ENCODE measurements around the gene CEP162. TPM values are rescaled to one million over a fixed set of nuclear protein-coding genes. Genes with fewer than 3 reads are reported as not detected.

Gene CEP162
- total RNA-seq, 2 donors from 2014 or later: 3.5 to 5.5 TPM

- Histone ChIP-seq H3K27ac (no peak overlapping the region), H3K9me3 (no peaks in the 10 kb centered on the region), H3K4me1 (no peaks in the 10 kb centered on the region), H3K27me3 (no peaks in the 10 kb centered on the region), H3K4me3 (no peak overlapping the region), H3K36me3 (no peaks in the 10 kb centered on the region)
- no peak for DNase-seq (ENCODE audit: low spot score)
- TF ChIP-seq CTCF (IDR thresholded peaks at IDR 0.05): no peak
Observed at GRCh38 chr6:84074988-84075781, 152.3 kb downstream of the CEP162 start.

Other genes with a start within 250 kb of the CEP162 start
- under 1 TPM in 1 of 2 donors, not detected in 1; 0.20 TPM for gene MRAP2, start 193.9 kb downstream of the CEP162 start, total RNA-seq